ENCODE results near the gene SEC61A2. TPM values are rescaled to one million over a fixed set of nuclear protein-coding genes. Genes with fewer than 3 reads are reported as not detected.

Gene SEC61A2
- total and polyA plus RNA-seq, 2 of the 8 experiments (the other 6 are each of a cell fraction or from before 2014, with no cell fraction given), result 18.2 to 19.2 TPM

DNA sequence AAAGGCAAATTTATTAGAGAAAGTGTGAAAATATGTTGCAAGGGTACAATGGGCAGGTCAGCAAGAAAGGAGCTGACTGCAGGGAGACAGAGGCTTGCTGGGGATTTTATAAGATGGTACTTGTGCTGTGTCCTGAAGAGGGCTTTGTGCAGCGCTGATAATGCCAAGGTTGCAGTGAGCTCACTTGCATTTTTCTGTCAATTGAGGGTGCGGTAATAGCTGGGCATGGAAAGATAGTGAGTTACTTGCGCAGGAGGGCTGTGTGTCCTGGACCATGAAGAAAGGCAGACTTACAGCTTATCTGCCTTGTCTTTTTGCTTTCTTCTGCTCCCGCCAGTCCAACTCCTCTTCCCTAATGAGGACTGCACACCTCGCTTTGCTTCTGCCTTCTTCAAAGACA, 79.0 kb downstream of the SEC61A2 start:
- no peak overlapping the region for H3K4me3 ChIP-seq (ENCODE audit: extremely low read depth in 1 of 4, insufficient read depth in 2 of 4, low read depth in 3 of 4, low read length in 4 of 4)
- TF ChIP-seq NANOG (IDR thresholded peaks at IDR 0.05; ENCODE audit: insufficient read depth, low read depth, low read length, poor library complexity, severe bottlenecking), result no peak
- TF ChIP-seq CREB1 (IDR thresholded peaks at IDR 0.05), result no peak
- TF ChIP-seq, protein P1, sequence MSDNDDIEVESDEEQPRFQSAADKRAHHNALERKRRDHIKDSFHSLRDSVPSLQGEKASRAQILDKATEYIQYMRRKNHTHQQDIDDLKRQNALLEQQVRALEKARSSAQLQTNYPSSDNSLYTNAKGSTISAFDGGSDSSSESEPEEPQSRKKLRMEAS (IDR thresholded peaks at IDR 0.05), result no peak
- TF ChIP-seq, protein P2, sequence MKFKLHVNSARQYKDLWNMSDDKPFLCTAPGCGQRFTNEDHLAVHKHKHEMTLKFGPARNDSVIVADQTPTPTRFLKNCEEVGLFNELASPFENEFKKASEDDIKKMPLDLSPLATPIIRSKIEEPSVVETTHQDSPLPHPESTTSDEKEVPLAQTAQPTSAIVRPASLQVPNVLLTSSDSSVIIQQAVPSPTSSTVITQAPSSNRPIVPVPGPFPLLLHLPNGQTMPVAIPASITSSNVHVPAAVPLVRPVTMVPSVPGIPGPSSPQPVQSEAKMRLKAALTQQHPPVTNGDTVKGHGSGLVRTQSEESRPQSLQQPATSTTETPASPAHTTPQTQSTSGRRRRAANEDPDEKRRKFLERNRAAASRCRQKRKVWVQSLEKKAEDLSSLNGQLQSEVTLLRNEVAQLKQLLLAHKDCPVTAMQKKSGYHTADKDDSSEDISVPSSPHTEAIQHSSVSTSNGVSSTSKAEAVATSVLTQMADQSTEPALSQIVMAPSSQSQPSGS (IDR thresholded peaks at IDR 0.05; ENCODE audit: low read length), result no peak
- TF ChIP-seq TAF1 (IDR thresholded peaks at IDR 0.05; ENCODE audit: low read depth, low read length), result no peak
- no peak overlapping the region for H2BK5ac ChIP-seq (ENCODE audit: low read depth, low read length)
- H4K91ac ChIP-seq (replicated peaks; ENCODE audit: insufficient read length, low read length), result no peak overlapping the region
- H3K27ac ChIP-seq (ENCODE audit: low read depth, low read length), result no peak overlapping the region
- H3K23me2 ChIP-seq (ENCODE audit: low read depth, low read length), result no peaks in the 10 kb centered on the region
- H3K4ac ChIP-seq (replicated peaks; ENCODE audit: insufficient read length, low read depth, low read length), result no peak overlapping the region
- H2BK15ac ChIP-seq (ENCODE audit: low read length), result no peak overlapping the region
- H2BK20ac ChIP-seq (ENCODE audit: low read length), result no peak overlapping the region
- H3K14ac ChIP-seq (ENCODE audit: insufficient read length), result no peak overlapping the region
- 0 out of 4 replicates have a peak, but pooled peaks cover 0 to 2% of the 10 kb centered on the region in 2 experiments for H3K9me3 ChIP-seq (ENCODE audit: insufficient read depth in 2 of 2, low read depth in 1 of 2, low read length in 1 of 2)
- H4K8ac ChIP-seq (ENCODE audit: extremely low read depth, insufficient read depth, low read length), result no peak overlapping the region
- H3K79me1 ChIP-seq (ENCODE audit: low read depth, low read length), result peaks cover 5% of the 10 kb centered on the region; the same call in 1 of the 2 replicates
- no peak overlapping the region for H2BK12ac ChIP-seq (ENCODE audit: low read depth, low read length)
- H3K23ac ChIP-seq (ENCODE audit: insufficient read length), result no peak overlapping the region
- H4K20me1 ChIP-seq (replicated peaks in 1 of 2; ENCODE audit: control insufficient read depth in 1 of 2, insufficient read depth in 2 of 2, low read length in 2 of 2), result peaks cover 8 to 9% of the 10 kb centered on the region in 2 experiments
- no peaks in the 10 kb centered on the region for H3K4me1 ChIP-seq (replicated peaks in 1 of 4; ENCODE audit: control insufficient read depth in 3 of 4, insufficient read depth in 4 of 4, low read length in 3 of 4)
- no peak overlapping the region for H2BK120ac ChIP-seq (replicated peaks; ENCODE audit: low read depth, low read length)
- ChIA-PET POLR2A (ENCODE audit: partially characterized antibody) (interaction anchor here (0.9 to 1.0 kb wide), 2 partner anchors 11 to 13 kb away, joined by 3 to 4 read pairs; partner anchors contain the start of genes CDC123 and NUDT5), CTCF (ENCODE audit: partially characterized antibody) (interaction anchor here (1.3 kb wide), 1 partner anchor 9 kb away, joined by 3 read pairs; no protein-coding TSS in a partner anchor)
- peaks cover 0 to 53% of the 10 kb centered on the region in 2 experiments; a peak in 3 of 4 replicates for H3K79me2 ChIP-seq (ENCODE audit: control insufficient read depth in 1 of 2, insufficient read depth in 2 of 2, low read length in 2 of 2)
- 91% methylated on average over 5 of the region's 5 CpGs; no CpG with 5 or more reads in 1 of the 2 experiments for WGBS, 2 experiments (ENCODE audit: extremely low coverage in 1 of 2, insufficient coverage in 1 of 2, insufficient read length in 1 of 2, insufficient replicate concordance in 2 of 2, low coverage in 1 of 2, low lambda C conversion rate in 2 of 2, missing lambda C conversion rate in 1 of 2)
- H2AK5ac ChIP-seq (ENCODE audit: low read depth, low read length), result no peak overlapping the region
- no peak overlapping the region for H4K5ac ChIP-seq (ENCODE audit: insufficient read length, low read depth, low read length)
- H3K56ac ChIP-seq (replicated peaks; ENCODE audit: insufficient read length, low read depth, low read length), result no peak overlapping the region
- no peak for DNase-seq (ENCODE audit: low read depth in 1 of 2, low spot score in 2 of 2)
- H3K27me3 ChIP-seq (replicated peaks in 1 of 4; ENCODE audit: control insufficient read depth in 3 of 4, extremely low read depth in 1 of 4, insufficient read depth in 3 of 4, low read length in 3 of 4), result no peaks in the 10 kb centered on the region
- no peak overlapping the region for H3K4me2 ChIP-seq (ENCODE audit: insufficient read depth in 1 of 2, low read depth in 2 of 2, low read length in 2 of 2)
- no peak overlapping the region for H2AFZ ChIP-seq (ENCODE audit: low read length)
- H3K9ac ChIP-seq (replicated peaks in 1 of 4; ENCODE audit: extremely low read depth in 1 of 4, low read depth in 3 of 4, low read length in 3 of 4), result no peak overlapping the region
- FAIRE-seq, result no peak
- no peak overlapping the region for H3K18ac ChIP-seq (ENCODE audit: extremely low read depth, low read length)
- H3K36me3 ChIP-seq (ENCODE audit: control insufficient read depth in 2 of 4, insufficient read depth in 4 of 4, low read length in 3 of 4), result peaks cover 6 to 49% (median 36%) of the 10 kb centered on the region in 4 experiments; a peak in 7 of 8 replicates

Measured in H1 (cell line).